ENCODE data around the gene PRDX6. TPM values are rescaled to one million over a fixed set of nuclear protein-coding genes. Genes with fewer than 3 reads are reported as not detected.

The PRDX6 gene
- total and polyA plus RNA-seq, 2 of the 8 experiments (the other 6 are each of a cell fraction or from before 2014, with no cell fraction given) = 348 to 677 TPM

DNA sequence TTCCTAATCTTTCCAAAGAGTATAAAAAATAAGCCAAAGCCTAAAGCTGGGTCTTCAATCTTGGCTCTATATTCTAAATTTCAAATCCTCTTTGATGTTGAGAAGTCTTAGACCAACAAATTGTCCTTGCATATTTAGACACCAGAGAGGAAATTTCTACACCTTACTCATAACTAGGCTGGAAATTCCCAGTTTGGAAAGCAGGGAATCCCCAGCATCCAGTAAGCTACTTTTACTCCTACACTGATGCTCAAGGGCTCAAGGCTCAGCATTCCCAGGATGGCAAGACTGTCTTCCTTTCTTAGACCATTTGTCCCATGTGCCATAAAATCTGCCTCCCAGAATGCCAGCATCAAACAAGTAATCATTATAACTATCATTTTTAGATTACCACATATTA is 28.3 kb downstream of the PRDX6 start:
- Histone ChIP-seq H3K79me1 (ENCODE audit: low read depth, low read length) (no peaks in the 10 kb centered on the region), H3K4me2 (ENCODE audit: insufficient read depth in 1 of 2, low read depth in 2 of 2, low read length in 2 of 2) (no peak overlapping the region), H2BK12ac (ENCODE audit: low read depth, low read length) (no peak overlapping the region), H4K20me1 (replicated peaks in 1 of 2; ENCODE audit: control insufficient read depth in 1 of 2, insufficient read depth in 2 of 2, low read length in 2 of 2) (no peaks in the 10 kb centered on the region), H4K8ac (ENCODE audit: extremely low read depth, insufficient read depth, low read length) (no peak overlapping the region), H2AFZ (ENCODE audit: low read length) (no peak overlapping the region), H3K9me3 (ENCODE audit: insufficient read depth in 2 of 2, low read depth in 1 of 2, low read length in 1 of 2) (no peaks in the 10 kb centered on the region), H3K23me2 (ENCODE audit: low read depth, low read length) (no peaks in the 10 kb centered on the region), H3K14ac (ENCODE audit: insufficient read length) (no peak overlapping the region), H2BK120ac (replicated peaks; ENCODE audit: low read depth, low read length) (no peak overlapping the region), H2AK5ac (ENCODE audit: low read depth, low read length) (no peak overlapping the region), H3K18ac (ENCODE audit: extremely low read depth, low read length) (no peak overlapping the region), H3K4ac (replicated peaks; ENCODE audit: insufficient read length, low read depth, low read length) (no peak overlapping the region), H4K91ac (replicated peaks; ENCODE audit: insufficient read length, low read length) (no peak overlapping the region), H2BK15ac (ENCODE audit: low read length) (no peak overlapping the region), H2BK20ac (ENCODE audit: low read length) (no peak overlapping the region), H4K5ac (ENCODE audit: insufficient read length, low read depth, low read length) (no peak overlapping the region), H3K56ac (replicated peaks; ENCODE audit: insufficient read length, low read depth, low read length) (no peak overlapping the region), H3K4me1 (replicated peaks in 1 of 4; ENCODE audit: control insufficient read depth in 3 of 4, insufficient read depth in 4 of 4, low read length in 3 of 4) (peaks cover 5 to 9% (median 7%) of the 10 kb centered on the region in 4 experiments; a peak in 5 of 7 replicates), H3K27me3 (replicated peaks in 1 of 4; ENCODE audit: control insufficient read depth in 3 of 4, extremely low read depth in 1 of 4, insufficient read depth in 3 of 4, low read length in 3 of 4) (no peaks in the 10 kb centered on the region), H3K36me3 (ENCODE audit: control insufficient read depth in 2 of 4, insufficient read depth in 4 of 4, low read length in 3 of 4) (no peaks in the 10 kb centered on the region), H2BK5ac (ENCODE audit: low read depth, low read length) (no peak overlapping the region), H3K27ac (ENCODE audit: low read depth, low read length) (no peak overlapping the region), H3K23ac (ENCODE audit: insufficient read length) (no peak overlapping the region), H3K9ac (replicated peaks in 1 of 4; ENCODE audit: extremely low read depth in 1 of 4, low read depth in 3 of 4, low read length in 3 of 4) (no peak overlapping the region), H3K79me2 (ENCODE audit: control insufficient read depth in 1 of 2, insufficient read depth in 2 of 2, low read length in 2 of 2) (no peaks in the 10 kb centered on the region), H3K4me3 (ENCODE audit: extremely low read depth in 1 of 4, insufficient read depth in 2 of 4, low read depth in 3 of 4, low read length in 4 of 4) (no peak overlapping the region)
- FAIRE-seq = no peak
- ChIA-PET CTCF (ENCODE audit: partially characterized antibody) (interaction anchor here (0.6 to 2.5 kb wide), 11 partner anchors 10 to 344 kb away, joined by 3 to 18 read pairs (median 4); no protein-coding TSS in a partner anchor), POLR2A (ENCODE audit: partially characterized antibody) (interaction anchor here (1.9 to 3.9 kb wide), 3 partner anchors 14 to 517 kb away, joined by 5 to 18 read pairs (median 5); partner anchors contain the start of gene RC3H1)
- DNase-seq (ENCODE audit: low read depth in 1 of 2, low spot score in 2 of 2) = no peak
- TF ChIP-seq ASH2L (IDR thresholded peaks at IDR 0.05; ENCODE audit: low read length) = no peak
- no peak for TF ChIP-seq MAFK (IDR thresholded peaks at IDR 0.05; ENCODE audit: low read depth, low read length)
- no peak for TF ChIP-seq GABPA (IDR thresholded peaks at IDR 0.05; ENCODE audit: borderline replicate concordance, insufficient read depth, low read length)
- TF ChIP-seq EGR1 (IDR thresholded peaks at IDR 0.05; ENCODE audit: borderline replicate concordance, low read depth, low read length) = no peak
- no peak for TF ChIP-seq SP2 (IDR thresholded peaks at IDR 0.05; ENCODE audit: low read length)
- no peak for TF ChIP-seq BRCA1 (IDR thresholded peaks at IDR 0.05; ENCODE audit: low read depth, low read length)
- TF ChIP-seq, protein P1, sequence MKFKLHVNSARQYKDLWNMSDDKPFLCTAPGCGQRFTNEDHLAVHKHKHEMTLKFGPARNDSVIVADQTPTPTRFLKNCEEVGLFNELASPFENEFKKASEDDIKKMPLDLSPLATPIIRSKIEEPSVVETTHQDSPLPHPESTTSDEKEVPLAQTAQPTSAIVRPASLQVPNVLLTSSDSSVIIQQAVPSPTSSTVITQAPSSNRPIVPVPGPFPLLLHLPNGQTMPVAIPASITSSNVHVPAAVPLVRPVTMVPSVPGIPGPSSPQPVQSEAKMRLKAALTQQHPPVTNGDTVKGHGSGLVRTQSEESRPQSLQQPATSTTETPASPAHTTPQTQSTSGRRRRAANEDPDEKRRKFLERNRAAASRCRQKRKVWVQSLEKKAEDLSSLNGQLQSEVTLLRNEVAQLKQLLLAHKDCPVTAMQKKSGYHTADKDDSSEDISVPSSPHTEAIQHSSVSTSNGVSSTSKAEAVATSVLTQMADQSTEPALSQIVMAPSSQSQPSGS (IDR thresholded peaks at IDR 0.05; ENCODE audit: low read length) = no peak
- no peak for TF ChIP-seq EP300 (IDR thresholded peaks at IDR 0.05; ENCODE audit: borderline replicate concordance in 1 of 2, low read depth in 2 of 2, low read length in 2 of 2)
- TF ChIP-seq CEBPB (IDR thresholded peaks at IDR 0.05; ENCODE audit: low read depth, low read length) = no peak
- TF ChIP-seq HDAC2 (IDR thresholded peaks at IDR 0.05; ENCODE audit: borderline replicate concordance in 1 of 2, low read depth in 2 of 2, low read length in 2 of 2) = no peak
- TF ChIP-seq TCF12 (IDR thresholded peaks at IDR 0.05; ENCODE audit: low read depth, low read length) = no peak
- TF ChIP-seq KDM4A (IDR thresholded peaks at IDR 0.05; ENCODE audit: low read depth, low read length, severe bottlenecking) = no peak
- TF ChIP-seq HDAC6 (IDR thresholded peaks at IDR 0.05; ENCODE audit: low read depth, low read length) = no peak

All from H1 (cell line).